Activated CD4-positive, alpha-beta T cell treated with anti-CD3 and anti-CD28 coated beads for 24 hours (primary cell): Measurements from ENCODE around the gene CCDC74B.
"Not testable (repeated sequence)": the region's sequence is repeated elsewhere in the genome, so short reads cannot be mapped to it uniquely, and the experiment has no call there.

ENCODE experiments used
- DNase-seq, 2 donors: peaks; one replicate each; pipeline ENCODE4 v3.0.0-alpha.2; 2020; ENCODE audit warnings: low read depth in 2 of 2

CCDC74B gene

DNA sequence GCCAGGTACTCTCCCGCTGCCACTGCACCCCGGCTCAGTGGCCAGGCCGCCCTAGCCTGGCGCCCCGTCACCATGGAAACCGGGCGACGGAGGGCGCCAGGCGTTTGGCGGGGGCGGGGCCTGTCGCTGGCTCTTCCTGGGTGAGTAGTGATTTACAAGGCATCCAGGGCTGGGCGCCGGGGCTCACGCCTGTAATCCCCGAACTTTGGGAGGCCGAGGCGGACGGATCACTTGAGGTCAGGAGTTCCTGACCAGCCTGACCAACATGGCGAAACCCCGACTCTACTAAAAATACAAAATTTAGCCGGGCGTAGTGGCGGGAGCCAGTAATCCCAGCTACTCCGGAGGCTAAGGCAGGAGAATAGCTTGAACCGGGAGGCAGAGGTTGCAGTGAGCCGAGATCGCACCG, at the start of gene CCDC74B:
Gene CCDC74B (minus strand): TSS at position 107 of the 409 bp plus-strand sequence. CDS start 116 bp downstream, outside the sequence.
- DNase-seq: peak; percentile 29 to 45

DNA sequence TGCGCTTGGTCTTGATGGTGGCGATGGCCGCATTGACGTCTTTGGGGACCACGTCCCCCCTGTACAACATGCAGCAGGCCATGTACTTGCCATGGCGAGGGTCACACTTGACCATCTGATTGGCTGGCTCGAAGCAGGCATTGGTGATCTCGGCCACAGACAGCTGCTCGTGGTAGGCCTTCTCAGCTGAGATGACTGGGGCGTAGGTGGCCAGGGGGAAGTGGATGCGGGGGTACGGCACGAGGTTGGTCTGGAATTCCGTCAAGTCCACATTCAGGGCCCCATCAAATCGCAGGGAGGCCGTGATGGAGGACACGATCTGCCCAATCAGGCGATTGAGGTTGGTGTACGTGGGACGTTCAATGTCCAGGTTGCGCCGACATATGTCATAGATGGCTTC, 48.9 kb upstream of the CCDC74B start:
- not testable (repeated sequence) for DNase-seq

DNA sequence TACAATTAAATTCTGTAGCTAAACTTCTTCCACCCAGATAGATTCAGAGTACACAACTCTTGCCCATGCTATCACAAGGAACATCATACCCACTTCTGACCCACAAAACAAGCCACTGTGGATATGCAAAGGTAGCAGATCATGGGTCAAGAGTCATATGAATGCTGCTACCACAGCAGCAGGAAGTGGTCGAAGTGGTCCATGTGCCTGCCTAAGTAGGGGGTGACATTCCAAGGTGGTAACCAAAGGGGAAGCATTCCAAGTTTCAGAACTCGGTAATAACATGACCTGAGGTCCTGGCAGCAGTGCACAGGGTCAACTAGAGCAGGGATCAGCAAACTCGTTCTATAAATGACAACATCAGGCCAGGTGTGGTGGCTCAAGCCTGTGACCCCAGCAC, 47.5 kb upstream of the CCDC74B start:
- not testable (repeated sequence) for DNase-seq

DNA sequence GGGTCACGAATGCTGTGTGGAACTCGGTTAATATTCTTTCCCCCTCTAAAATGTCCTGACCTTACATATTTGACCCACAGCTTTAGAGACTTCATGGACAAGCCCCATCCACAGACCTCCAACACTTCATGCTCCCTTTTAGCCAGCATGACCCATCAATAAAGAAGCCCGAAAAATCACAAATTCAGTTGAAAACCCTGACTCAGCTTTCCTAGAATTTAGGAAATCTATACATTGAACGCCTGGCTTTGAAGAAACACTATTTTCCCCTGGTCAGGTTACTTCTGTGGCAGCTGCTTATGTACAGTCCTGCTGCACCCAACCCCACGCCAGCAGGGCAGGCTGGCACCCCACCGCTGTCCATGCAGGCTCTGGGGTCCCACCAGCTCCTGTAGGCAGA, 46.4 kb upstream of the CCDC74B start:
- not testable (repeated sequence) for DNase-seq

DNA sequence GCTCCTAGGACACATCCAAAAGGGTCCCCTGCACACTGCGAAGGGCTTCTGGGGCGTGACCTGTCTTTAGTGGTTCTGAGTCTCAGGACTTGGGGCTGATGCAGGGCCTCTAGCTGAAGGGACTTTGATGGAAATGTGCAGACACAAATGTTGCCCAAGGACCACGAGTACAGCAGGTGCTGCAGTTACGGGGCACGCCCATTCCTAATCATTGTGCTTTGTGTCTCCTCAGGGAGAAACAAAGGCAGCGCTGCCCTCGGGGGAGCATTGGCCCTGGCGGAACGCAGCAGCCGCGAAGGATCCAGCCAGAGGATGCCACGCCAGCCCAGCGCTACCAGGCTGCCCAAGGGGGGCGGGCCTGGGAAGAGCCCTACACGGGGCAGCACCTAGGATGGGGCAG, 45.3 kb upstream of the CCDC74B start:
- DNase-seq: no peak

DNA sequence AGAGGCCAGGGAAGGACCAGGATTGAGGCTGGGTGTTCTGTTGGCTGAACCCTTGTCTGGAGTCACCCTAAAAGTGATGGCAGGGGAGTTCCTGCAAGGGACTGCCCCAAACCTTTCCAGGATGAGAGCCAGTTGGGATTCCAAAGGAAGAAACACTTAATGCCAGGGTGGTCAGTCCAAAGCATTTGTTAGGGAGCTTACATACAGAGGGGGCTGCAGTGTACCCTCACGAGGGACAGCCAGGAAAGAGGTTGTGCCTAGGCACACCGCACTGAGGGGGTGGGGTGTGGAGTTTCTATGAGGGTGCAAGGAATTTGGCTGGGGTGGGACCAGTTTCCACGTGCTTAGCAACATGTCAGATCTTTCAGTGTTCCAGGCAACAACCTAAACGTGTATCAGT, 44.0 kb upstream of the CCDC74B start:
- not testable (repeated sequence) for DNase-seq

DNA sequence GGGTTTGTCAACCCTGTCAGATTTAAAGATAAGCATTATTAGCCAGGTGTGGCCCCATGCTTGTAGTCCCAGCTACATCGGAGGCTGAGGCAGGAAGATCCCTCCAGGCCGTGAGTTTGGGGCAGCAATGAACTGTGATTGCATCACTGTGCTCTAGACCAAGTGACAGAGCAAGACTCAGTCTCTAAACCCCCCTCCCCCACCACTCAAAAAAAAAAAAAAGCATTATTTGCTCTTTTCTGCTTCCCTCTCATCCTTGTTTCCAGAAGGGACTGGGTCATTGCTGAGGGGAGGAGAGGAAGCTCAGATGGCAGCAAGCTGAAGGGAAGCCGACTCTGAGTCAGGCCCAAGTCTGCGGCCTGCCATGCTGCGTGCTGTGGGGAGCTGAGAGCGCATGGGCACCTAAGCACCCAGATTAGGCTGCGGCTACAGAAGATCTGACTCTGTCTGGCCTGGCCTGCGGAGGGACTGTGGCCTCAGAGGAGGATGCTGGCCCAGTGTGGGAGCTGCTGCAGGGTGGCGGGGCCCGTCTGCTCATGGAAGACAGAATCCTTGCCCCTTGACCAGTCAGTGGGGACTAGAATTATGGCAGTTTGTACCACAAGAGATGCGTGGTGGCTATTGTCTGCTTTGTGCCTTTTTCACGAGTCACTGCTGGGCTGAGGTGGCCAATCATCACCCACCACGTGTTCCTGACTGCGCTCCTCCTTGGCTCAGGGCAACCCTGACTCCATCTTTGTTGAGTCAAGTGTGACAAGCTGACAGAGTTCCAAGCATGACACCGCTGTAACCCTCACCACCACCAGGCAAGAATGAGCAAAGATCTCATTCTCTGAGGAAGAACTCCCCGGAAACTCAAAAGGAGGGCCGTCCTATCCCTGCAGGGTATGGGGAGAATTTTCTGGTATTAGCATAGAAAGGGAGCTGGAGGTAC, 43.2 kb upstream of the CCDC74B start:
- not testable (repeated sequence) for DNase-seq

DNA sequence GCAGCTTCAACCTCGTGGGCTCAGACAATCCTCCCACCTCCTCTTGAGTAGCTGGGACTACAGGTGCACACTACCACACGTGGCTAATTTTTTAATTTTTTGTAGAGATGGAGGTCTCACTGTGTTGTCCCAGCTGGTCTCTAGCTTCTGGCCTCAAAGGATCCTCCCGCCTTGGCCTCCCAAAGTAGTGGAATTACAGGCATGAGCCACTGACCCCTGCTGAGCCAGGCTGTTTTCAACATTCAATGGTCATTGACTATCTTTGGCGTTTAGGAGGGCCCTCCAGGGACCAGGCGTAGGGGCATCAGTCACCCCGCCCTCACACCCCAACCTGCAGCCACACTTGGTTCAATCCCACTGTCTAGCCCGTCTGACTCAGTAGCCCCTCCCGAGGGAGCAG, 42.4 kb upstream of the CCDC74B start:
- no peak for DNase-seq

DNA sequence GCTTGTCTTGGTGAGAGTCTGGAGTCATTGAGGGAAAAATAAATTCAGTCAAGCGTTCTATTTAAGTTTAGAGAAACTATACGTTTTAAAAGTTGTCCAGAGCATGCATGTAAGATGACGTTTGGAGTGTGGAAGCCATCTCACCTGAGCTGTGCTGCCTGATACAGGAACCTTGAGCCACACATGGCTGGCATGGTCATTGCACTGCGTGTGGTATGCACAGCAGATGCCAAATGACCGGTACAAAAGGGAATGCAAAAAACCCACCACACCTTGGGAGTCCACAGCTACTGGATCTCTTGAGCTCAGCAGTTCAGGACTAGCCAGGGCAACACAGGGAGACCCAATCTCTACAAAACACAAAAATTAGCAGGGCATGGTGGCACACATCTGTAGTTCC, 41.5 kb upstream of the CCDC74B start:
- no peak for DNase-seq

DNA sequence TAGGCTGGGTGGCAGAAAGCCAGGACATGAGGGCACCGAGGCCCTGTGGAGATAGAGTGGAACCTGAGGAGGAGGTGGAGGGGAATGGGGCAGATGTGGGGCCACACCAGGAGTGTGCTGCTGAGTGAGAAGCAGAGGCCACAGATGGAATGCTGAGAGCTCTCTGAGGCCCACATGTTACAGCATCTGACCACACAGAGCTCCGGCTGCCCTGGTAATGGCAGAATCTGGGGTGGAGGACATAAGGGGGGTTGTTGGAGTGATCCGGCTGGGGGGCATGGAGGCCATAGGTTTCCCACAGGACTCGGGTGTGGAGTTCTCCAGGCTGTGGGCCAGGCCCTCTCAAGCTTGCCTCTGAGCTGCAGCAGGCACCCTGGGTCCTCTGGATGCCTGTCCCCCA, 41.0 kb upstream of the CCDC74B start:
- DNase-seq: no peak

DNA sequence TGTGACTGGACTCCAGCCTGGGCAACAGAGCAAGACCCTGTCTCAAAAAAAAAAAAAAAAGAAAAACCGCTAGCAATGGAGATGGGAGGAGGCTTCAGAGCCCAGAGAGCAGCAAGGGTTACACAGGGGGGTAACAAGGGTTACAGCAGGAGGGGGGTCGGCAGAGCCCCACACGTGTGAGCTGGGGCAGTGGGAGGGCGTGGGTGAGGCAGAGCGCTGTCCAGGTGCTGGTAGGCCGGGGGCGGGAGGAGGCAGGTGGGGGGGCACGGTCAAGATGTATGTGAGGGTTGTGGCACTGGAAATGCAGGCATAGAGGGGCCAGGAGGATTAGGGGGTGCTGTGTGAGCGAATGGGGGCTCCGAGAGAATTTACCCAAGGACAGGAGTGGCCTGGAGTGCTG, 40.5 kb upstream of the CCDC74B start:
- no peak for DNase-seq

DNA sequence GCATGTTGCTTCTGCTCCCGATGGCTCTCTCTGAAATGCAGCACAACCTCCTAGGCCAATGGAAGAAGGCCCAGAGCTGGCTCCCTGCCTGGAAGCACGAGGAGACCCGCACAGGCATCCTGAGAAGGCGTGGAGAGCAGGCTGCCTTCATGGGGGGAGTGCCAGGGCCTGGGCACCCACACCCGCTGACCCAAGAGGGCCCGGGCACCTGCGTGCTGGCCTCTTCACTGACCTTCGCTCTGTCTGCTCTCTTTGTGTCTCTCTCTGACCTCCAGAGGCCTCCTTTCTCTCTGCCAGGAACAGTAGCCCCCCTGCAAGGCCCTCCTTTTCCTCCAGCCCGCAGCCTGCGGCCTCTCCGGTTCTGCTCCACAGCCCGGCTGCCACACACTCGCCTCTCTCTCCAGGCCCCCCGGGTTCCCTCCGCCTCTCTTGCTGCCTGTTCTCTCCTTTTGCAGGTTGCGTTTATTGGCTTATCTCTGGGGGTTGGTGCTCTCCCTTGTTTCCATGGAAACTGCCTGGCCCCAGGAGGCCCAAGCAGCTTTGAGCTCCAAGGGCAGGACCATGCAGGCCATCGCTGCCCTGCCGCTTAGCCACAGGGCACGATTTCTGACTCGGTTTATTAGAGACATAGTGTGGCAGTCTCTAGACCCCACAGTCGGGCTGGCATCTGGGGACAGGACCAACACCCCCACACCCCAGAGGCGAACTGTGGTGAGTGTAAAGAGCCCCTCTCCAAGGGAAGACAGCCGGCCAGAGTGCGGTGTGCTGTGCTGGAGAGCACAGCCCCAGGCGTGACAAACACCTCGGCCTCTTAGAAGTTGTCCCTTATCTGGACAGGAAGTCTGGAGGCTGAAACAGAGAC, 38.8 kb upstream of the CCDC74B start:
- DNase-seq: no peak

DNA sequence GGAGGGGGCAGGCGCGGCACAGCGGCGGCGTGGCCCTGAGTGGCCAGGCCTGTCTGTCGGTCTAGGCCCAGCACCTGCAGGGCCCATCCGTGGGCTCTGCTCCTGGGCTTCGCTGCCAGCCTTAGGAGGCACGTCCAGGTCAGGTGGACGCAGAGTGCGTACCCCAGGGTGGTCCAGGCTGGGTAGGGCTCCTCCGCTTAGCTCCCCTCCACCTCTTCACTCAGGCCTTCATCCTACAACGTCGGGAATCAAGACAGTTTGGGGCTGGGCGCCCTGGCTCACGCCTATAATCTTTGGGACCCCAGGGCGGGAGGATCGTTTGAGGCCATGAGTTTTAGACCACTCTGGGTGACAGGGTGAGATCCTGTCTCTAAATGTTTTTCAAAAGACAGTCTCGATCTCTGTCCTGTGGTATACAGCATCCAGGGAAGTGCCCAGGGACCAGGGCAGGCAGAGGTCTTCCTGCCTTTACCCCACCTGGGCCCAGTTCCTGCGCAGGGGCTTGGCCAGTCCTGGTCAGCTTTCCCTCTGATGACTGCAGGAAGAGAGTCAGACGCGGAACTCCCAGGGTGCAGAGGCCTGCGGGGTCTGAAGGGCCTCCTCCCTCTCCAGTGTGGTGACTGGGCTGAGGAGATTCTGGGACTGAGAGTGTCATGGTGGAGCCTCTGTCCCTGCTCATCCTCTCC, 38.1 kb upstream of the CCDC74B start:
- not testable (repeated sequence) for DNase-seq

DNA sequence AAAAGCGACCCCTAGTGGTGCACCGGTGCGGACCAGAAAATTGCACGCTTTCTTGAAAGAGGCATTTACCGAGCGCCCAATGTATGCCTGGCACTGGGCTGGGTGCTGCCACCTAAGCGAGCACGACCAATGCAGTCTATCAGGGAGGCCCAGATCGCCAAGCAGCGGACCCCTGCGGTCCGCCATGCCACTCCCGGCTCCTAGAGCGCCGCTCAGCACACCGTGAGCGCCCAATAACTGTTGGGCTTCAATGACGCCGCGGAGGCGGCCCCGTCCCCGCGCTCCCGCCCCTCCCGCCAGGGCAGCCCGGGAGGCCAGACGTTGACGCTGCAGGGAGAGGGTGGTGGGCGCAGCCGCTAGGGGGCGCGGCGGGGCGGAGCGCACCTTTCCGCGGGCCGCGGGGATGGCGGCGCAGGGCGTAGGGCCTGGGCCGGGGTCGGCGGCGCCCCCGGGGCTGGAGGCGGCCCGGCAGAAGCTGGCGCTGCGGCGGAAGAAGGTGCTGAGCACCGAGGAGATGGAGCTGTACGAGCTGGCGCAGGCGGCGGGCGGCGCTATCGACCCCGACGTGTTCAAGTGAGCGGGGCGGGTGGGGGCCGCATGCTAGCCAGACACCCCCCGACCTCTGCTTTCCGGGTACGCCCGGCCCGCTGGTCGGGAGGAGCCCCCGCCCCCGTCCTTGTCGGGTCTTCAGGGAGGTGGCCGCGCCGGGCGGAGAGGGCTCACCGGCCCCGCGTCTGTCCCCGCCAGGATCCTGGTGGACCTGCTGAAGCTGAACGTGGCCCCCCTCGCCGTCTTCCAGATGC, 37.2 kb upstream of the CCDC74B start, which contains the start of gene MZT2B:
Gene MZT2B (plus strand): TSS at position 383 of the 803 bp plus-strand sequence. CDS start 21 bp downstream, at position 404.
- peak; percentile 81 to 85 for DNase-seq

DNA sequence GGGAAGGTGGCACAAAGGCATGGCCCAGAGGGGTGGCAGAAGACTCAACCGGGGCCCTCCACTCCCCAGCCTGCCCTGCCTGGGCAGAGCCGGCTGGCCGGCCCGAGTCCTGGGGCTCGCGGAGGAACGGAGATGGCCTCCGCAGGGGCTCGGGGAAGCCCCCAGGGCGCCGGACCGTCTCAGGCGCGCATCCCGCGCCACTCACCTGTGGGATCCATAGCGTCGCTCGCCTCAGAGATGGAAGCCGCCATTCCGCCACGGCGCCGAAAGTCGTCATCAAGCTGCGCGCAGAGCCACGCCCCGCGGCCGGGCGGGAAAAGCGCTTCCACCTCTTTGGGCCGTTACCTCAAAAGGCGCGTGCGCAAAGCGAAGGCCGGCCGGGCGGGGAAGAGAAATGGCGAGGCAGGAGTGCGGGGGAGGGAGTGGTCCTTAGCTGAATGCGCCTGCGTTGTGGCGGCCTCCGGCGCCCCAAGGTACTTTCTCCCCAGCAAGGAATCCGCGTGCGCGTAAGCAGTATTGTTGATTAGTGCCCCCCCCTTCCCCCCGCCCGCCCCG, 36.5 kb upstream of the CCDC74B start, which contains the start of gene SMPD4:
Gene SMPD4 (minus strand): TSS at position 278 of the 555 bp plus-strand sequence. CDS start 5,010 bp downstream, outside the sequence.
- peak; percentile 91 to 98 for DNase-seq

DNA sequence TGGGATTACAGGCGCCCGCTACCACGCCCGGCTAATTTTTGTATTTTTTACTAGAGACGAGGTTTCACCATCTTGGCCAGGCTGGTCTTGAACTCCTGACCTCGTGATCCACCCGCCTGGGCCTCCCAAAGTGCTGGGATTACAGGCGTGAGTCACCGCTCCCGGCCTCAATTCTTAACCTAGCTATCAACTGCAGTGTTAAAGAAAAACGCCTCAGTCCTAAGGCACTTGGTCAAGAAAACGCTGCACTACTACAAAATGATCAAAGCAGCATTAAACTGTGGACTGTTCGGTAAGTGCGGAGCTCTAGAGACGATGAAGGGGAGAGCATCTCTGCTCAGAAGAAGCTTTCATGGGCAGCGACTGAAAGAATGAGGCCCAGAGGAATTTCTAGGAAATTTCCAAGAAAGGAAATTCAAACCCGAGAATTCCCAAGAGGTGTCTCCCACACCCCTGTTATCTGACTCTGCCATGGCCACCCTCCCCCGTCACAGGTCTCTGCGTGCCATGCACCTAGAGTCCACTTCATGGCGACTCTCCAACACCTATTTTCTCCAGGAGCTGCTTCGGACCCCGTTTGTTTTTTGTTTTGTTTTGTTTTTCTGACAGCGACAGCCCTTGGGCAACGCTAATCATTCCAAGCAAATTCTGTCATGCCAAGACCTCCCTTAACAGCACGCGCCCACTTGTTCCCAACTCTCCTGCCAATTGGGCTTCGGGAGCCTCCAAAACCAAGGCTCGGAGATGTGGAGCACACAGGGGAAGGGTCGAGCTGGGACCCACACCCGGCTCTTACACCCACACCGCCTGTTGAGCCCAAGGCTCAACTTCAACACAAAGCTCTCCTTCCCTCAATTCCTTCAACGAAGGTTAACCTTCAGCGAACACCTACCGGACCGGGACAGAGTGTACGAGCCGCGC, 35.8 kb upstream of the CCDC74B start:
- DNase-seq: not testable (repeated sequence)

DNA sequence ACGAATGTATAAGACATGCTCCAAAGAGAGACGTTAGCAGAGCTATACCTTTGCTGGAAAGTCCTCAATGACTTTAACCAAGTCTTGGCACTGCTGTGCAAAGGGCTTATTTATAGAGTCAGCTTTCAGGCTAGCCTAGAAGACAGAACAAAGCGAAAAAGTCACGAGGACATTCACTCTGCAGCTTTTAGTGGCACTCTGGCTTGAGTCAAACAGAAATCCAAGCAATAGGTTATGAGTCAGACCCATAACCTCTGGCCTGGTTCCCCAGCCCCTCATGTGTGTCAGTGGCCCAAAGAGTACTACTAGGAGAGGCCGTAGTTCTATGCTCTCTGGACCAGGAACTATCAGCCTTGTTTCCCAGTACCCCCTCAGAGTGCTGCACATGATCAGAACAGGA, 30.0 kb upstream of the CCDC74B start:
- DNase-seq: not testable (repeated sequence)

DNA sequence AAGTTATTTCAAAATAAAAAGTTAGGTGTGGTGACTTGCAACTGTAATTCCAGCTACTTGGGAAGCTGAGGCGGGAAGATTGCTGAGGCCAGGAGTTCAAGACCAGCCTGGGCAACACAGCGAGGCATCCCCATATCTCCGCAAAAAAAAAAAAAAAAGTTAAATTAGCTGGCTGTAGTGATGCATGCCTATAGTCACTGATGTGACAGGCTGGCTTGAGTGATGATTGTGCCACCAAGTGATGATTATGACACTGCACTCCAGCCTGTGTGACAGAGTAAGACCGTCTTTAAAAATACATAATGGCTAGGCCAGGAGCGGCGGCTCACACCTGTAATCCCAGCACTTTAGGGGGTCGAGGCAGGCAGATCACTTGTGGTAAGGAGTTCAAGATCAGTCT, 25.0 kb upstream of the CCDC74B start:
- DNase-seq: no peak

DNA sequence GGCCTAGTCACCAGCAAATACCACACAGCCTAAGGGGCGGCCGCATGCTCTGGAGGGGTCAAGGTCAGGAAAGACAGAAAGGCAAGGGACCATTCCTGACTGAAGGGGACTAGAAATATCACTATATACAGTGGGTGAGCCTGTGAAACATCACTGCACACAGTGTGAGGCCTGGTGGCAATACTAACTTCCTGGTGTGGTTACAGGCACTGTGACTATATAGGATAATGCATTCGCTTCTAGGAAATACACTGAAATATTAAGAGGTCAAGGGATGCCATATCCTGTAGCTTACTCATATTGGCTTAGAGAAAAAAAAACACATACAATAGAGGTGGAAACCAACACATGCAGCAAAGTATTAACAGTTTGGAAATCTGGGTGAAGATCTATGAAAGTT, 24.3 kb upstream of the CCDC74B start:
- DNase-seq: not testable (repeated sequence)
